Measurements from ENCODE around the gene TMEM252. TPM values are rescaled to one million over a fixed set of nuclear protein-coding genes. Genes with fewer than 3 reads are reported as not detected.

TMEM252 gene
- total RNA-seq, 3 donors from 2014 or later (not counting 1 experiment from before 2014, with no cell fraction given): not detected

DNA sequence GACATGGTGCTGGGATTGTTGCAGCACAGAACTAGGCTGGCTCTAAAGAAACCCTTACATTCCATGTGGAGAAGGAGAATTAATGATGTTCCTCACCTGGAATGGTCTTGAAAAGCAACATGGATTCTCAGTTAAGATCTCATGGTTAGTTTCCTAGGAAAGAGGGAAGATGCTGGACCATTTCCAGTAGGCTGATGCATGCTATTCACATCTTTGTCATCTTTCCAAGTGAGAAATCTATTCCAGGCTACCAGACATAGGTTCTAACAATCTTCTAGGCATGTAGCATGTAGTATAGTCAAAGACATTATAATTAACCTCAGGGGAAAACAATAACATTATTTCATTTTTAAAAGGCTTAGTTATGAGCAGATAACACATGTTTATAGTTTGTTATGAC is 44.3 kb downstream of the TMEM252 start:
- no peak for TF ChIP-seq CTCF (IDR thresholded peaks at IDR 0.05)
- H3K27ac ChIP-seq (ENCODE audit: low read length): no peak overlapping the region
- peaks cover 9 to 10% of the 10 kb centered on the region in 2 donors for H3K4me1 Mint-ChIP-seq
- ATAC-seq: no peak
- no peaks in the 10 kb centered on the region for H3K36me3 Mint-ChIP-seq
- H3K27ac Mint-ChIP-seq: no peak overlapping the region
- intact Hi-C loops (cut with micrococcal nuclease): no loop called here
- no peak overlapping the region for H3K4me3 ChIP-seq (ENCODE audit: low read length)
- no peaks in the 10 kb centered on the region for H3K27me3 ChIP-seq (ENCODE audit: control insufficient read depth, insufficient read depth, low read length)
- no peaks in the 10 kb centered on the region for H3K36me3 ChIP-seq (ENCODE audit: control insufficient read depth, insufficient read depth, low read length)
- no peak for DNase-seq
- no peaks in the 10 kb centered on the region for H3K9me3 Mint-ChIP-seq
- no peaks in the 10 kb centered on the region for H3K9me3 ChIP-seq (ENCODE audit: control insufficient read depth, insufficient read depth, low read length)
- no peak overlapping the region for H3K4me3 Mint-ChIP-seq
- peaks cover 3% of the 10 kb centered on the region for H3K4me1 ChIP-seq (ENCODE audit: control insufficient read depth, insufficient read depth, low read length)
- H3K27me3 Mint-ChIP-seq (ENCODE audit: low read depth in 2 of 2): peaks cover 8 to 22% of the 10 kb centered on the region in 2 donors

- 100% methylated on average over 1 of the region's 1 CpG for WGBS (ENCODE audit: insufficient coverage)
- peaks cover 5 to 22% of the 10 kb centered on the region in 2 donors for H3K27me3 Mint-ChIP-seq (ENCODE audit: low read depth in 2 of 2)
- H3K27ac Mint-ChIP-seq: no peak overlapping the region
- no peak for TF ChIP-seq CTCF (IDR thresholded peaks at IDR 0.05)
- H3K4me3 ChIP-seq (ENCODE audit: low read length): no peak overlapping the region
- no peak overlapping the region for H3K27ac ChIP-seq (ENCODE audit: low read length)
- H3K36me3 ChIP-seq (ENCODE audit: control insufficient read depth, insufficient read depth, low read length): no peaks in the 10 kb centered on the region
- no peaks in the 10 kb centered on the region for H3K27me3 ChIP-seq (ENCODE audit: control insufficient read depth, insufficient read depth, low read length)
- H3K9me3 Mint-ChIP-seq: no peaks in the 10 kb centered on the region
- ATAC-seq (no peak), DNase-seq (no peak)
- H3K4me1 Mint-ChIP-seq: peaks cover 9 to 10% of the 10 kb centered on the region in 2 donors
- H3K4me1 ChIP-seq (ENCODE audit: control insufficient read depth, insufficient read depth, low read length): peaks cover 3% of the 10 kb centered on the region
- intact Hi-C loops (cut with micrococcal nuclease): no loop called here
- no peaks in the 10 kb centered on the region for H3K36me3 Mint-ChIP-seq
- H3K9me3 ChIP-seq (ENCODE audit: control insufficient read depth, insufficient read depth, low read length): no peaks in the 10 kb centered on the region
- H3K4me3 Mint-ChIP-seq: no peak overlapping the region
Measured at GRCh38 chr9:68495247-68495646, 45.4 kb downstream of the TMEM252 start.

- 73% methylated on average over 3 of the region's 3 CpGs for WGBS (ENCODE audit: insufficient coverage)
Measured at GRCh38 chr9:68493958-68494577, 46.6 kb downstream of the TMEM252 start.

More at GRCh38 chr9:68493958-68494577, 46.6 kb downstream of the TMEM252 start:
- H3K27ac ChIP-seq (ENCODE audit: low read length): no peak overlapping the region
- Mint-ChIP-seq H3K36me3 (no peaks in the 10 kb centered on the region), H3K9me3 (no peaks in the 10 kb centered on the region), H3K27me3 (ENCODE audit: low read depth in 2 of 2) (peaks cover 3 to 24% of the 10 kb centered on the region in 2 donors), H3K27ac (no peak overlapping the region), H3K4me1 (peaks cover 6 to 9% of the 10 kb centered on the region in 2 donors), H3K4me3 (no peak overlapping the region)
- no peak for TF ChIP-seq CTCF (IDR thresholded peaks at IDR 0.05)
- H3K9me3 ChIP-seq (ENCODE audit: control insufficient read depth, insufficient read depth, low read length): no peaks in the 10 kb centered on the region
- intact Hi-C loops (cut with micrococcal nuclease): no loop called here
- H3K27me3 ChIP-seq (ENCODE audit: control insufficient read depth, insufficient read depth, low read length): no peaks in the 10 kb centered on the region
- ATAC-seq (no peak), DNase-seq (no peak)
- H3K36me3 ChIP-seq (ENCODE audit: control insufficient read depth, insufficient read depth, low read length): no peaks in the 10 kb centered on the region
- H3K4me3 ChIP-seq (ENCODE audit: low read length): no peak overlapping the region
- H3K4me1 ChIP-seq (ENCODE audit: control insufficient read depth, insufficient read depth, low read length): peaks cover under 1% of the 10 kb centered on the region
